Esophagus muscularis mucosa (tissue), 3 donors: ENCODE measurements around the gene CST7.

Source experiments
- CTCF ChIP-seq, 3 experiments: fragments of 200-600 bp in 2 of 3; fragments of 450-650 bp in 1 of 3; sonication (generic) in 2 of 3; IDR thresholded peaks; one replicate each; pipeline ENCODE4 v1.5.1; 2017 to 2019; ENCODE audit warnings: antibody characterized with exemption in 3 of 3, mild to moderate bottlenecking in 2 of 3, moderate library complexity in 1 of 3
- POLR2AphosphoS5 ChIP-seq, 2 donors: sonication (generic); formaldehyde crosslinking; IDR thresholded peaks; one replicate each; pipeline ENCODE4 v1.6.1; 2017; ENCODE audit warnings: antibody characterized with exemption in 2 of 2

GRCh38 chr20:24935140-24935539, 13.9 kb upstream of the CST7 start:
- TF ChIP-seq POLR2AphosphoS5 (IDR thresholded peaks at IDR 0.05): no peak
- no peak for TF ChIP-seq CTCF (IDR thresholded peaks at IDR 0.05)
